CD4-positive, alpha-beta T cell treated with Interleukin-1 beta for 1 hour (primary cell): ENCODE measurements around the gene NRXN3.

Source experiments
- DNase-seq, 2 donors: peaks; one replicate each; pipeline ENCODE4 v3.0.0-alpha.2; 2020 to 2022

Gene NRXN3

GRCh38 chr14:78752518-78753188 is 582.5 kb downstream of the NRXN3 start:
- DNase-seq = no peak

GRCh38 chr14:78754059-78754458 is 583.9 kb downstream of the NRXN3 start:
- DNase-seq = no peak

GRCh38 chr14:78758333-78758732 is 588.2 kb downstream of the NRXN3 start:
- DNase-seq = no peak

- DNase-seq = no peak
These were observed 592.2 kb downstream of the NRXN3 start for GRCh38 chr14:78762331-78762730.

- DNase-seq = no peak
These were observed 593.6 kb downstream of the NRXN3 start for GRCh38 chr14:78763746-78764145.

GRCh38 chr14:78764240-78764639 is 594.1 kb downstream of the NRXN3 start:
- no peak for DNase-seq

- no peak for DNase-seq
These were observed 594.5 kb downstream of the NRXN3 start for GRCh38 chr14:78764645-78765044.

GRCh38 chr14:78767436-78767835 is 597.3 kb downstream of the NRXN3 start:
- DNase-seq = no peak

- DNase-seq = no peak
These were observed 612.4 kb downstream of the NRXN3 start for GRCh38 chr14:78782551-78782950.

- DNase-seq = no peak
These were observed 615.1 kb downstream of the NRXN3 start for GRCh38 chr14:78785265-78785664.

GRCh38 chr14:78788467-78789360 is 618.5 kb downstream of the NRXN3 start:
- no peak for DNase-seq

- no peak for DNase-seq
These were observed 620.1 kb downstream of the NRXN3 start for GRCh38 chr14:78790271-78790670.

- DNase-seq = no peak
These were observed 628.6 kb downstream of the NRXN3 start for GRCh38 chr14:78798757-78799156.

- DNase-seq = no peak
These were observed 635.4 kb downstream of the NRXN3 start for GRCh38 chr14:78805570-78805969.

GRCh38 chr14:78823035-78823434 is 652.9 kb downstream of the NRXN3 start:
- no peak for DNase-seq

GRCh38 chr14:78823516-78823915 is 653.3 kb downstream of the NRXN3 start:
- no peak for DNase-seq

GRCh38 chr14:78829274-78829673 is 659.1 kb downstream of the NRXN3 start:
- no peak for DNase-seq

GRCh38 chr14:78834766-78835451 is 664.7 kb downstream of the NRXN3 start:
- DNase-seq = no peak

- DNase-seq = no peak
These were observed 665.7 kb downstream of the NRXN3 start for GRCh38 chr14:78835909-78836308.

GRCh38 chr14:78836777-78837176 is 666.6 kb downstream of the NRXN3 start:
- DNase-seq = no peak

- DNase-seq = no peak
These were observed 668.8 kb downstream of the NRXN3 start for GRCh38 chr14:78838959-78839358.

GRCh38 chr14:78840898-78841297 is 670.7 kb downstream of the NRXN3 start:
- DNase-seq = no peak

GRCh38 chr14:78847801-78848200 is 677.6 kb downstream of the NRXN3 start:
- DNase-seq = no peak
